GM11168 (cell line): ENCODE results near the gene C2CD4C.
"Not testable (repeated sequence)": the region's sequence is repeated elsewhere in the genome, so short reads cannot be mapped to it uniquely, and the experiment has no call there.

Experiments
- in situ Hi-C: fragments of 300-500 bp; cut with MboI; formaldehyde crosslinking; loops from one replicate; pipeline ENCODE4 v1.12.0; 2022; ENCODE audit warnings: low sequenced_read_pairs; ENCODE audit not compliant: unreplicated experiment

C2CD4C gene

DNA sequence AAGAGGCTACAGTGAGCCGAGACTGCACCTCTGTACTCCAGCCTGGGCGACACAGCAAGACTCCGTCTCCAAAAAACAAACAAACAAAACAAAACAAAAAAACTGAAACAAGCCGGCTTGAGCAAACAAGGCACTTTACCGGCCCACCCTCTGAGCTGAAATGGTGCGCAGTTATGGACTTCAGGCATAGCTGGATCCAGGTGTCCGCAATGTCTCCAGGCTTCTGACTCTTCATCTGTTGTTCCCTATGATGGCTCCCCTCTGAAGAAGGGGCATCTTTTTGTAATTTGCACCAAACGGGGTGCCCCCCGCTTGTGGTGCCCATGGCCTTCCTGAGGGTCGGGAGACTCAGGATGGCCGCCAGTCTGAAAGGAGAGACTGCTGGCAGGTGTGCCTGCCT lies 6.2 kb downstream of the C2CD4C start:
- in situ Hi-C loops, result no loop called here

DNA sequence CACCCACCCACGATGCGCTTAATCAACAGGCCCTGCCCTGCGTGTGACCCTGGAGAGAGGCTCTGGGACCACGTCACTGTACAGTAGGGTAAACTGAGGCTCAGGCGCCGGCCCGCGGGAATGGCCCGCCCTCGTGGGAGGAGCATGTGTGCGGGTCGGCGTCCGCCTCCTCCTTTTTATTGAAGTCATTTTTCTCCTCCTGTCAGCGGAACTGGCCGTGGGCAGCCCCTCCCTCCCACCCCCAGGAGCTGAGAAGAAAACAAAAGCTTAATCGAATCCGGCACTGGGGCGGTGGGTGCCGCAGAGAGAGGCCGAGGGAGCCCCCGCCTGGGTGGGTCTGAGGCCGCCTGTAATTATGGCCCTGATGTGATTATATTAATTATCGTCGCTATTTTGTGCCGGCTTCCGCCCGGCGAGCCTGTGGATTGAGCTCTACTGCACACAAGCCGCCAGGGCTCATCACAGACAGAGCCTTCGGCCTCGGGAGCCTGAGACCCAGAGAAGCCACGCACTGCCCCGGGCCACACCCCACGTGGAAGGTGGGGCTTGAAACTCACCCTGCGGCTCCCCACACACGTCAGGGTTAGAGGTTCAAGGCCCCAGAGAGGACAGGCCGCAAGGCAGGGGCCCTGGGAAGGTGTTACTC lies 7.0 kb downstream of the C2CD4C start:
- in situ Hi-C loops, result no loop called here

DNA sequence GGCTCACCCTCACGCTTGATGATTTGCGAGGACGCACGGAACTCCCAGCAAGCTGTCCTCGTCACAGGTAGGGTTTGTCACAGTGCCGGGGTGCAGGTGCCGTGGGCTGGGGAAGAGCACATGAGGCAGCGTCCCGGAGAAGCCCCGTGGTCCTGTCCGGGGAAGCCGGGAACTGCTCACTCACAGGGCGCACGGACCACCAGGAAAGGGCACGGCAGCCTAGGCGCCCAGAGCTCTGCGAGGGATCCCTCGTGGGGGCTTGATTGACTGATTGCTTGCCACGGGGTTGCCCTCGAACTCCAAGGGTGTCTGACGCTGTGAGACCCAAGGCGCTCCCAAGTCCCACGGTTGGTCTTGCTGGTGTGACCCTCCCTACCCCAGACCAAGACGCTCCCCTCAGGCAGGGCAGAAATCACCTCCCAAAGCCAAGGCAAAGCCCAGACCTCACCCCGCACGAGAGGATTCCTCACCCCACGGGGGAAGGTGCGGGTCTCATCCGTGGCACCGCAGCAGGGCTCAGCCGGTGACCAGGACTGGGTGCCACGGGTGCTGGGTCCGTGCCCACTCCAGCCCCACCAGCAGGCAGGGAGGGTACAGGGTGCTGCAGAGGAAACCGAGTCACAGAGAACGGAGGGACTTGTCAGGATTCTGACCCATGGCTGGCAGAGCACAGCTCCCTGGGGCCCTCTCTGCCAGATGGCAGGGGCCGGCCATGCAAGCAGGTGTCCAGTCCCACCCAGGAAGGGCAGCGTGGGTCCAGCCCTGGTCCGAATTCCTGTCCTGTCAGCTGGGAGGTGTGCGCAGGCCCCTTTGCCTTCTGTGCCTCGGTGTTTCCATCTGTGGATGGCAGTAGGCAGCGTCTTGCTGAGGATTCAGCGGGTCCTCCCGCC lies 7.7 kb downstream of the C2CD4C start:
- in situ Hi-C loops, result no loop called here

DNA sequence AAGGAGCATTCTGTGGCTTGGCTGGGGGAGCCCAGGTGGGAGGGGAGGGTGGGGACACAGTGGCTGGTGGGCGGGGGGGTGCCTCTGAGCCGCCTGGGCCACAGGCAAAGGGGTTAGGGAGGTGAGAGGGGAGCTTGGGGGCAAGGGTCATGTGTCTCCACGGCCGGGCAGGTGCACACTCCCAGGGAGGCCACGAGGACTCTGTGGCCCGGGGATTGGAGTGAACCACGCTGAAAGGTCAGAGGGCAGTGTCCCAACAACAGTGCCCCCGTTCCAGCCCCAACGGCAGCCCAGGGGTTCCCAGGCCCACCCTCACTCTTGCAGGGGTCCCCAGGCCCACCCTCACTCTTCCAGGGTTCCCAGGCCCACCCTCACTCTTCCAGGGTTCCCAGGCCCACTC lies 9.6 kb downstream of the C2CD4C start:
- in situ Hi-C loops, result no loop called here

DNA sequence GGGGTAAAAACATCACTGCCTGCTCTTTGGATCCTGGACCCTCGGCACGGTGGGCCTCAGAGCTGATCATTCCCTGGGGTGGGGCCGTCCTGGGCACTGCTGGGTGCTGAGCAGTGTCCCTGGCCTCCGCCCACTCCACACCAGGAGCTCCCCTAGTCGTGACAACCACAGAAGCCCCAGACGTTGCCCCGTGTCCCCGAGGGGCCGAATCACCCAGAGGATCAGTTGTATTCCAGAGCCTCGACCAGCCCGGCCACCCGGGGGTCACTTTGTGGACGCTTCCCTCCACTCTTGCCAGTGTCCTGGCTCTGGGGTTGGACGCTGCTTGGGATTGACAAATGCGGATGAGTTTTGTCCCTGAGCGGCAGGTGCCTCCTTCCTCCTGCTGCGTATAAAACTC lies 10.2 kb downstream of the C2CD4C start:
- in situ Hi-C loops, result no loop called here

DNA sequence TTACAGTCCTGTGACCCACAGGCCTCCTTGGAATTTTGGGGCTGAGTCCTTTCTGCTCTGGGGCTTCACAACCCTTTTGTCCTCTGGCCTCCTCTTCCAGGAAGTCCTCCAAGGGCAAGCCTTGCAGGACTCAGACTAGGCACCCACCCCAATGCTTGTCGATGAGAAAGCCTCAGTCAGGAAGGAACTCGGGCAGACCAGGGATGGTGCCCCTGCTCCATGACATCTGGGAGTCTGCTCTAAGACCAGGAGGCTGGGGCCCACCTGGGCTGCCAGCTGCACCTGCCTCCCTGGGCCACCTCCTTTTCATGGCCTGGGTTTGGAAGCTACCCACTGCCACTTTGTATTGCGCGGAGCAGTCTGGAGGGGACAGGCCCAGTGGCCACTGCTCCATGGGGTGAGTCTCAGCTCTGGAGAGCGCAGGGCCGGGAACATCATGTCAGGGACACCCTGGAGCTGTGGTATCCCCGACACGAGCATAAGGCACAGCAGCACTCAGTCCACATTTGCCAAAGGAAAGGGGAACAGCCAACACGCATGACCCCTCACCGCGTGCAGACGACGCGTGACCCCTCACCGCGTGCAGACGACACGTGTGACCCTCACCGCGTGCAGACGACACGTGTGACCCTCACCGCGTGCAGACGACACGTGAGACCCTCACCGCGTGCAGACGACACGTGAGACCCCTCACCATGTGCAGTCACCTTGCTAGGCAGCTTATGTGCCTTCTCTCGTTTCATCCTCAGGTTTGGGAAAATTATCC lies 10.8 kb downstream of the C2CD4C start:
- in situ Hi-C loops, result no loop called here

DNA sequence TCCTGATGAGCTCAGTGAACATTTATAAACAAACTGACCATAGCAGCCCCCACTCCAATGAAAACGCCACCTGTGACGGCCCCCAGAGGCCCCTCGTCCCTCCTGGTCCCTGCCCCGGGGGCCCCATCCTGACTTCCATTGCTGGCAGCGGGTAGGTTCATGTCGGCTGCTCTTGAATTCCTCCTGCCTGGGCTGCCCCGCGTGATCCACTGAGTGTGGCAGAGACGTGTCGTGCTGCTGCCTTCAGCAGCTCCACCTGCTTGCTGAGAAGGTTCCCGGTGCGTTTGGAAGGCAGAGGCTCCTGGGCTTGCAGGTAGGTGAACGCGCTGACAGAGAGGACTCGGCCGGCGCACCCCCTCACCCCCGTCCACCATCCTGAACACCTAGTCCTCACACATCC lies 11.6 kb downstream of the C2CD4C start:
- in situ Hi-C loops, result no loop called here

DNA sequence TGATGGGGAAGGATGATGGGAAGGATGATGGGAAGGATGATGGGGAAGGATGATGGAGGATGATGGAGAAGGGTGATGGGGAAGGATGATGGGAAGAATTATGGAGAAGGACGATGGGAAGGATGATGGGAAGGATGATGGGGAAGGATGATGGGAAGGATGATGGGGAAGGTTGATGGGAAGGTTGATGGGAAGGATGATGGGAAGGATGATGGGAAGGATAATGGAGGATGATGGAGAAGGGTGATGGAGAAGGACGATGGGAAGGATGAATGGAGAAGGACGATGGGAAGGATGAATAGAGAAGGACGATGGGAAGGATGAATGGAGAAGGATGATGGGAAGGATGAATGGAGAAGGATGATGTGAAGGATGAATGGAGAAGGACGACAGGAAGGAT lies 13.5 kb downstream of the C2CD4C start:
- in situ Hi-C loops, result no loop called here

DNA sequence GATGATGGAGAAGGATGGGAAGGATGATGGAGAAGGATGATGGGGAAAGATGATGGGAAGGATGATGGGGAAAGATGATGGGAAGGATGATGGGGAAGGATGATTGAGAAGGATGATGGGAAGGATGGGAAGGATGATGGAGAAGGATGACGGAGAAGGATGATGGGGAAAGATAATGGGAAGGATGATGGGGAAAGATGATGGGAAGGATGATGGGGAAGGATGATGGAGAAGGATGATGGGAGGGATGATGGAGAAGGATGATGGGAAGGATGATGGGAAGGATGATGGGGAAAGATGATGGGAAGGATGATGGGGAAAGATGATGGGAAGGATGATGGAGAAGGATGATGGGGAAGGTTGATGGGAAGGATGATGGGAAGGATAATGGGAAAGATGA lies 14.1 kb downstream of the C2CD4C start:
- in situ Hi-C loops, result not testable (repeated sequence)

DNA sequence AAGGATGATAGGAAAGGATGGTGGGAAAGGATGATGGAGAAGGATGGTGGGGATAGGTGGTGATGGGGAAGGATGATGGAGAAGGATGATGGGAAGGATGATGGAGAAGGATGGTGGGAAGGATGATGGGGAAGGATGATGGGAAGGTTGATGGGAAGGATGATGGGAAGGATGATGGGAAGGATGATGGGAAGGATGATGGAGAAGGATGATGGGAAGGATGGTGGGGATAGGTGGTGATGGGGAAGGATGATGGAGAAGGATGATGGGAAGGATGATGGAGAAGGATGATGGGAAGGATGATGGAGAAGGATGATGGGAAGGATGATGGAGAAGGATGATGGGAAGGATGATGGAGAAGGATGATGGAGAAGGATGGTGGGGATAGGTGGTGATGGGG lies 15.4 kb downstream of the C2CD4C start:
- in situ Hi-C loops, result not testable (repeated sequence)

DNA sequence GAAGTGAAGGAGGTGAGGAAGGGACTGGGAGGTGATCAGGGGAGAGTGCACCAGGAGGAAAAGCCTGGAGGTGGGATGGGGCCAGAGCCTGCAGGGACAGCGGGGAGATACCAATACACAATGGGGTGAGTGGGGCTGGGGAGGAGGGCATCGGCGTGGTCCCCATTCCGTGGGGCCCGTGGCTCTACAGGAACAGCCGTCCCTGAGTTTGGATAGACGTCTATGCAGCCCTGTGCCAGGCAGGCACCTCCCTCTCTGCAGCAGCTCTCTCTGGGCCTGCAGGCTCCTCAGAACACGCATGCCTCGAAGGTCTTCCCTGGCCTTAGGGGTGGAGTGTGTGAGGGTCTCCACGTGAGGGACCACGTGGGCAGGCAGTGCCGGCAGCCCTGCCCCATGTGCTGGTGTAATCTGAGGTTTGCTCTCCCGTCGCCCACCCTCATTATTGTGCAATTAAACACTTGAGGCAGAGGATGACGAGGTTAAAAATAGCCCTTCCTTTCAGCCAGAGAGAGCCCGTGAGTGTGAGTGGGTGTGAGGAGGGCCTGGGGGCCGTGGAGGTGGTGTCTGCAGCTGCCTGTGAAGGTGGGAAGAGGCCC lies 16.5 kb downstream of the C2CD4C start:
- in situ Hi-C loops, result no loop called here

DNA sequence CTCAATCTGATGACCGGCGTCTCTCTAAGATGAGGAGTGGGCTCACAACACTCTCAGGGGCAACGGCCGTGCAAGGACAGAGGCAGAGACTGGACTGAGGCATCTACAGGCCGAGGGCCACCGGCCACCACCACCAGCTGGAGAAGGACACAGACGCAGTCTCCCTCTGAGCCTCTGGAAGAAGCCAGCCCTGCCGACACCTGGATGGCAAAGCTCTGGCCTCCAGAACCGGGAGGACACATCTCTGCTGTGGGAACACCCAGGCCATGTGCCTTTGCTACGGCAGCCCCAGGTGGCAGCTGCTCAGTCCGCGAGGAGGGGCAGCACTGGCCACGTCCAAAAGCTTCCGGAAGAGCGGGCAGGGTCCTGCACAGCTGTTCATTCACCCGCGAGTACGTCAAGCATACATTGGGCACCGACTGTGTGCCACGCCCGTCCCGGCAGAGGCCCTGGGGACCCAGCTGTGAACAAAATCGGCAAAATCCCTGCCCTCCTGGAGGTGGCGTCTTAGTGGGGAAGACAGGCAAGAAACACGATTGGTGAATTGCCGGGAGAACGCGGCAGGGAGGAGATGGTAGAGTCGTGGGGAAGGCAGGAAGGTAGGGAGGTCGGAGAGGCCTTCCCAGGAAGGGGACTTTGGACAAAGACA lies 17.1 kb downstream of the C2CD4C start:
- in situ Hi-C loops, result no loop called here

DNA sequence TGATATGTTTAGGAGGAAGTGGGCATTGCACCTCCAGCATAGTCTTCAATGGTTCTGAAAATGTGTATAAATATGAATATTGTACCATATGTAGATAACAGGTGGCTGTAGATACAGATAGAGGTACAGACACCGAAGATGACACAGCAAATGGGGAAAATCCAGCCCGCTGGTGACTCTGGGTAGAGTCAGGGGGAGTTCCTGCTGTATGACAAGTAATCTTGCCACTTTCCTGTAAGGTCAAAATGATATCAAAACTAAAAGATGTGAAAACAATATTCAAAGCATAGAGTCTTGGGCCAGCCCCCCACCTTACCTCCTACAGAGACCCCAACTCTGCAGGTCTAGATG lies 17.8 kb downstream of the C2CD4C start:
- in situ Hi-C loops, result no loop called here

DNA sequence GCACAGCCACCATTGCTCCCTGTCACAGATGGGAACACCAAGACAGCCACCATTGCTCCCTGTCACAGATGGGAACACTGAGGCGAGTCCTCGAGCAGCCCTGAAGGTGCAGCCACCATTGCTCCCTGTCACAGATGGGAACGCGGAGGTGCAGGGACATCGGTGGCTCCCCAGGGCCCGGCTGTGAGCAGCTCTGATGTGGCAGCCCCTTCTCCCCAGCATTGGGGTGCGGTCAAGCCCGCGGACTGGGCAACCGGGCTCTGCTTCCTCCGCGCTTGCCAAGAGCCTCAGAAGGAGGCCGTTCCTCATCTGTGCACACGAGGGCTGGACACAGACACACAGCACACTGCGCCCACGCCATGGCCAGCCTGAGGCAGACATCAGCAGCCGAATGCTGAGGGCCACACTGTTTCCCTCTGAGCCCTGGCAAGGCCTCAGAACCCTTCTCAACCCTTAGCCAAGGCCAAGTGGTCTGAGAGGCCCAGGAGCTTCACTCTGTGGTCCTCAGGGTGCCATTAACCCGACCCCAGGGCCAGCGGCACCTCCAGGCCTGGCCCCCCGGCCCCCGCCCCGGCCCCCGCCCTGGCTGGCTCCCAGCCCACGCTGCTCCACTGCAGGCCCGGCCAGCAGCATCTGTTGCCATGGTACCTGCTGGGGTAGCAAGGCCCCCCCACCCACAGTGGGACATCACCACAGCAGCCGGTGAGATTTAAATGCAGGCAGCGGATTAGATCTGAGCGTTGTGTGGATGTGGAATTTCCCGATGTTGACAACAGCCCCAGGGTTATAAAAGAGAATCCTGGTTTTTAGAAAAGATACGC lies 18.4 kb downstream of the C2CD4C start:
- in situ Hi-C loops, result no loop called here

DNA sequence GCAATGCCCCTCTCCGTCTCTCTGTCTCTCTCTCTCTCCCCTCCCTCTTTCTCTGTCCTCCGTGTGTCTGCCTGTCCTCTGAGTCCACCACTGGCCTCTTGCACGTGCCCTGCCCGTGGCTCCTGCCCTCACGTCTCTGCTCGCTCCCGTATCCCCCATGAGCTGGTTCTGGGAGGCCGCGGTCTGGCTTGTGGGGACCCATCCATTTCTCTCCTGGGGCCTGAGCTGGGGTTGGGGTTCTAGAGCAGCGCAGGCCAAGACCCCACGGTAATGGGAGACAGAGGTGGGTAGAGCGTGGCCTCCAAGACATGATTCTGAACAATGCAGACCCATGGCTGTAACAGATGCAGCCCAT lies 19.0 kb downstream of the C2CD4C start:
- in situ Hi-C loops, result no loop called here

DNA sequence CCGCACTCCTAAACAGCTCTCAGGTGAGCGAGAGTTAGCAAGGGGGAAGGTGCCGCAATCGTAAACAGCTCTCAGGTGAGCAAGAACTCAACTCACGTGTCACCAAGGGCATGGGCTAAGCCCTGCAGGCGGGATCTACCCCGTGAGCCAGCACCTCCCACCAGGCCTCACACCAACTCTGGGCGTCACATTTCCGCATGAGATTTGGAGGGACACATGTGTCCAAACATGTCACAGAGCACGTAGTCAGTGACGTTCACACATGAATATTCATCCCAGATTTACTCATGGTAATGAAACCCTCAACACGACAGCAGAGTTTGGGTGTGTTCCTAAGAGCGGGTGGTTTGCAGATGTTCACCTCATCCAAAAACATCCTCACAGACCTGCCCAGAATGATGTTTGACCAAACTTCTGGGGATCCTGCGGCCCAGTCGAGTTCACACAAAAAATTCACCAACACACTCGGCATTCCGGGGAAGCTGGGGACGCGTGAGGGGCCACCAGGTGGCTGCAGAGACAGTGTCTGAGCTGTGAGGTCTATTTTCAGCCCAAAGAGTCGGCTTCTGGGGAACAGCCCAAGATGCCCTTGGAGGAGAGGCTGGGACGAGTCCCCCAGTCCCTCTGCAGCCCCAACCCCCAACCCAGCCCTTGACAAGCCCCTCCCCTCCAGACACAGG lies 19.6 kb downstream of the C2CD4C start:
- in situ Hi-C loops, result no loop called here

DNA sequence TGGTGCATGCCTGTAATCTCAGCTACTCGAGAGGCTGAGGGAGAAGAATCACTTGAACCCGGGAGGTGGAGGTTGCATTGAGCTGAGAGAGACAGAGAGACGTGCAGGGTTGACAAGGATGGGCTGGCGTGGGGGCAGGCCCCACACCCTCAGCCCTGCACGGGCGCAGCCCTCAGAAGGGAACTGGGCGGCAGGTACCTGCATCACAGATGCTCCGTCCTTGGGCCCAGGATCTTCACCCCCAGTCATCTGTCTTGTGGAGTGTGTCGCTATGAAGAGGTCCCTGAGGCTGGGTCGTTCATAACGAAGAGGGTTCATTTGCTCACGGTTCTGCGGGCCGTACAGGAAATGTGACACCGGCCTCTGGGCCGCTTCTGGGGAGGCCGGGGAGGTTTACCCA lies 20.3 kb downstream of the C2CD4C start:
- in situ Hi-C loops, result no loop called here

DNA sequence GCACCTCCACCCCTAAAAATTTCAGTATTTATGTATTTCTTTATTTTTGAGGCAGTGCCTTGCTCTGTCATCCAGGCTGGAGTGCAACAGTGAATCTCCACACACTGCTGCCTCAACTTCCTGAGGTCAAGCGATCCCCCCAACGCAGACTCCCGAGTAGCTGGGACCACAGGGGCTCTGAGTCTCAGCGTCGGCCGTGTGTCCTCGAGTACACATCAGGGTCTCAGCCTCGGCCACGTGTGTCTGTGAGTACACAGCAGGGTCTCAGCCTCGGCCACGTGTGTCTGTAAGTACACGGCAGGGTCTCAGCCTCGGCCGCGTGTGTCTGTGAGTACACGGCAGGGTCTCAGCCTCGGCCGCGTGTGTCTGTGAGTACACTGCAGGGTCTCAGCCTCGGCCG lies 21.2 kb downstream of the C2CD4C start:
- in situ Hi-C loops, result no loop called here

DNA sequence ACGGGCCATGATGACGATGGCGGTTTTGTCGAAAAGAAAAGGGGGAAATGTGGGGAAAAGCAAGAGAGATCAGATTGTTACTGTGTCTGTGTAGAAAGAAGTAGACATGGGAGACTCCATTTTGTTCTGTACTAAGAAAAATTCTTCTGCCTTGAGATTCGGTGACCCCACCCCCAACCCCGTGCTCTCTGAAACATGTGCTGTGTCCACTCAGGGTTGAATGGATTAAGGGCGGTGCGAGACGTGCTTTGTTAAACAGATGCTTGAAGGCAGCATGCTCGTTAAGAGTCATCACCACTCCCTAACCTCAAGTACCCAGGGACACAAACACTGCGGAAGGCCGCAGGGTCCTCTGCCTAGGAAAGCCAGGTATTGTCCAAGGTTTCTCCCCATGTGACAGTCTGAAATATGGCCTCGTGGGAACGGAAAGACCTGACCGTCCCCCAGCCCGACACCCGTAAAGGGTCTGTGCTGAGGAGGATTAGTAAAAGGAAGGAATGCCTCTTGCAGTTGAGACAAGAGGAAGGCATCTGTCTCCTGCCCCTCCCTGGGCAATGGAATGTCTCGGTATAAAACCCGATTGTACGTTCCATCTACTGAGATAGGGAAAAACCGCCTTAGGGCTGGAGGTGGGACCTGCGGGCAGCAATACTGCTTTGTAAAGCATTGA lies 22.2 kb downstream of the C2CD4C start:
- in situ Hi-C loops, result not testable (repeated sequence)
